GM21526 (cell line): Measurements from ENCODE around the gene KRT82.
"Not testable (repeated sequence)": the region's sequence is repeated elsewhere in the genome, so short reads cannot be mapped to it uniquely, and the experiment has no call there.

ENCODE experiments used
- ATAC-seq: cut with Tn5 transposase; IDR thresholded peaks from one replicate; pipeline ENCODE4 v1.9.1; 2021; ENCODE audit warnings: moderate library complexity; ENCODE audit not compliant: unreplicated experiment, low FRiP score

Gene KRT82

GRCh38 chr12:52405922-52406385 is at the start of gene KRT82:
Gene KRT82 (minus strand): TSS chr12:52406335. CDS start chr12:52406277, 58 bp downstream.
- no peak for ATAC-seq

GRCh38 chr12:52455821-52456220 is 49.7 kb upstream of the KRT82 start:
- no peak for ATAC-seq

- ATAC-seq: no peak
These were observed 48.5 kb upstream of the KRT82 start for GRCh38 chr12:52454411-52455201.

- ATAC-seq: no peak
These were observed 46.0 kb upstream of the KRT82 start, which contains the start of gene KRT6B for GRCh38 chr12:52452101-52452500. Gene KRT6B (minus strand): TSS chr12:52452146. CDS start chr12:52452078, 68 bp downstream.

DNA sequence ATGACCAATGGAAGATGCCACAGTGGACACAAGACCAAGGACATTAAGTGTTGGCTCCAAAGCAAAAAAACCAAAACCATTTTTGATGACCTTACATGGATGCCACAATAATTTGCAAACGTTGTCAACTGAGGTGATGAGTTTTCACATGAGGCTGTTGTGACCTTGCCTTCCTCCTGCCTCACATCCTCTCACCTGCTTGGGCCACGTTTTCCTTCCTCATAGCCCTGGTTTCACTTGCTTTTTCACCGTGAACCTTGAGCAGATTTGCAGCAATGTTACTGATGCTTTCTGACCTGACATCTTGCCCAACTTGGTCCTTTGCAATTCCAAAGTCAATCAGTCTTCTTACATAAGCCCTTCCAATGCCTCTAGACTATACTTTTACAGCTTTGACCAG is 42.1 kb upstream of the KRT82 start:
- no peak for ATAC-seq

- ATAC-seq: not testable (repeated sequence)
These were observed 41.1 kb upstream of the KRT82 start for GRCh38 chr12:52447196-52447595.

DNA sequence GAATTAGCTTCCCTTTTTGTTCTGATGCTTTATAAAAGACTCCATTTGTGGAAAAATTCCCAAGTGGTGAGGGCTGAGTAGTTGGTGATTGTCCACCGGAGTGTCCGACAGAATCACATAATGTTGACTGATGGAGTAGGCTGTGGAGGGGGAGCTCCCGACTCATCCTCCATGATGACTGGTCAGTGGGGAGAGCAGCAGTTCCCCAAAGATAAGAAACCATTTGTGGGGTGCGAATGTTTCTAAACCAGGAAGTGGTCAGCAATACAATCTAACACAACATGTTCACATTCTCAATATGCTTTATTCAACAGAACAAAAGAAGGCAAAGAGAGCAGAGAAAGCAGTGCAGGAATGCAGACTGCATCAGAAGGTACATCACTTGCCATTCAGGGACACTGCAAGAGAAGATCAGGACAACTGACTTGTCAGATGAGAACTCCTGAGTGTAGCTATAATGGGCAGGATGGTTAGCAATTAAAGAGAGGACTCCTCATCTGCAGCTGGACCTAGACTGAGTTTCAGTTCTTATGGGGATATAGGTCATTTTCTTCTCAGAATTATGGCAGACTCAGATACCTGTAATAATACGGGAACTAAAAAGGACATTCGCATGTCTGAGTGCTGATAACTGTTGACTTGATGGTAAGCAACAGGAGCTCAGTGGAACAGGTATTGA is 40.4 kb upstream of the KRT82 start:
- no peak for ATAC-seq

- ATAC-seq: no peak
These were observed 39.7 kb upstream of the KRT82 start for GRCh38 chr12:52445876-52446275.

DNA sequence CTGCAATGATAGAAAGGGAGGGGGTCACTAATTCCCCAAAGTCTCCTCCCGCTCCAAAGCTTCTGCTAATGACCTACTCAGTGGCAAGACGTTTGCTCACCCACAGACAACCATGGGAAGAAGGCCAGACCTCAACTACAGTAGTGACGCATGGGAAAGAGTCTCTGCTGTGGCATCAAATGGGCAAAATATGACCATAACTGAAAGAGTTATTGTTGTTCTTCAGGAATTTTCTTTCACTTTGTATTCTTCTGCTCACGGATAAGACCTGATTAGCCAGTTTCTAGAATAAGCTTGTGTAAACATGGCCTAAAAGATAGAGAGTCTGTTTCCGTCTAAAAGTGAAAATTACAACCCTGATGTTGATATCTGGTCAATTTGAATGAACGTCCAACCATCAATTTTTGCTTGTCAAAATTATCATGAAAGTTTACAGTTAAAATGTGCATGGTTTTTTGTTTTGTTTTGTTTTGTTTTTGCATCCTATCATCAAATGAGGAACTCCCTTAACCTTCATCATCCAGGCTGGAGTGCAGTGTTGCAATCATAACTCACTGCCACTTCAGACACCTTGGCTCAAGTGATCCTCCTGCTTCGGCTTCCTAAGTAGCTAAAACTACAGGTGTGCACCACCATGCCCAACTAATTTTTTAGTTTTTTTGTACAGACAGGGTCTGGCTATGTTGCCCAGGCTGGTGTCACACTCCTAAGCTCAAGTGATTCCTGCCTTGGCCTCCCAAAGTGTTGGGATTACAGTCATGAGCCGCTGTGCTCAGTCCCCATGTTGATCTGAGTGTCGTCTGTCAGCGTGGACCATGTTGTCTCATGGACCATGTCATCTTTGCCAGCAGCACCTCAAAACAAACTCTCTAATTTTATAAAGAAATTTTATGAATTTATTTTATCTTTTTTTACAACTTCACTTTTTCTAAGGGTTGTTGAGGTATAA is 38.8 kb upstream of the KRT82 start:
- ATAC-seq: no peak

- ATAC-seq: no peak
These were observed 37.8 kb upstream of the KRT82 start for GRCh38 chr12:52443966-52444365.

DNA sequence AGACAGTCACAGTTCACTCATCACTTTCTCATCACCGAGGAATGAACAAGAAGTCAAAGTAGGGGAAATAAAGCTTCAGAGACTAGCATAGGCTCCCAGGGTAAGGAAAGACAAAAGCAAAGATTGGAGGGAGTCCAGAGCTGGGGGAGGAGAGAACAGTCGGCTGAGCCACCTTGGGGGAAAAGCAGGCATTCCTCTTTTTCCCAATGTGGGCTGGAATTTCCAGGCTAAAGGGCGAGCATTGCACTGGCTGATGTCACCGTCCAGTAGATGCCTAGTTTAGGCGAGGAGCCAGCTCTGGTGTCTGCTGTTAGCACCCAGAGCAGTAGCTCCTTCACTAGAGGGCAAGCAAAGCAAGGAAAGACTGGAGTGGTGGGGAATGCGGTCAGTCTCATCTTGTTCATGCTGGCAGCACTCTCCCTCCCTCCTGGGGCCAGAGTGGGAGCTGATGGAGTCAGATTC is 36.5 kb upstream of the KRT82 start:
- ATAC-seq: no peak

GRCh38 chr12:52441320-52441911 is 35.3 kb upstream of the KRT82 start:
- ATAC-seq: no peak

GRCh38 chr12:52440821-52441319 is 34.7 kb upstream of the KRT82 start:
- ATAC-seq: no peak

GRCh38 chr12:52439845-52440244 is 33.7 kb upstream of the KRT82 start:
- no peak for ATAC-seq

DNA sequence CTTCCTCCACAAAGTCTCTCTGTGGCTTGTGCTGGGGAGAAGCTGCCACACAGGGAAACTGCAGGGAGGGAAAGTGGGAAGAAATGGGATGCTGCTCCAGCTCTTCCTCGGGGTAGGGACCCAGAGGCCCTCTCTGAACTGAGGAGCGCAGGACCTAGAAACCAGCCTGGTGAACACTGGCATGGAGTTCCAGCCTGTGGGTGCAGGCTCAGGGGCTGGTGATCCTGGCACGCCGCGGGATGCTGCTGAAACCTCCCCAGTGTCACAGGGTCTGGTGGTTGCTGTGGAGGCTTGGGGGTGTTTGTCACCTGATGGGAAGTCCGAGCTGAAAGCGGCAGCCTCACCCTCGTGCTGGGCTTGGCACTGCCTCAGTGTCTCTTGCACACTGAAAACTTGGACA is 33.3 kb upstream of the KRT82 start:
- ATAC-seq: no peak

DNA sequence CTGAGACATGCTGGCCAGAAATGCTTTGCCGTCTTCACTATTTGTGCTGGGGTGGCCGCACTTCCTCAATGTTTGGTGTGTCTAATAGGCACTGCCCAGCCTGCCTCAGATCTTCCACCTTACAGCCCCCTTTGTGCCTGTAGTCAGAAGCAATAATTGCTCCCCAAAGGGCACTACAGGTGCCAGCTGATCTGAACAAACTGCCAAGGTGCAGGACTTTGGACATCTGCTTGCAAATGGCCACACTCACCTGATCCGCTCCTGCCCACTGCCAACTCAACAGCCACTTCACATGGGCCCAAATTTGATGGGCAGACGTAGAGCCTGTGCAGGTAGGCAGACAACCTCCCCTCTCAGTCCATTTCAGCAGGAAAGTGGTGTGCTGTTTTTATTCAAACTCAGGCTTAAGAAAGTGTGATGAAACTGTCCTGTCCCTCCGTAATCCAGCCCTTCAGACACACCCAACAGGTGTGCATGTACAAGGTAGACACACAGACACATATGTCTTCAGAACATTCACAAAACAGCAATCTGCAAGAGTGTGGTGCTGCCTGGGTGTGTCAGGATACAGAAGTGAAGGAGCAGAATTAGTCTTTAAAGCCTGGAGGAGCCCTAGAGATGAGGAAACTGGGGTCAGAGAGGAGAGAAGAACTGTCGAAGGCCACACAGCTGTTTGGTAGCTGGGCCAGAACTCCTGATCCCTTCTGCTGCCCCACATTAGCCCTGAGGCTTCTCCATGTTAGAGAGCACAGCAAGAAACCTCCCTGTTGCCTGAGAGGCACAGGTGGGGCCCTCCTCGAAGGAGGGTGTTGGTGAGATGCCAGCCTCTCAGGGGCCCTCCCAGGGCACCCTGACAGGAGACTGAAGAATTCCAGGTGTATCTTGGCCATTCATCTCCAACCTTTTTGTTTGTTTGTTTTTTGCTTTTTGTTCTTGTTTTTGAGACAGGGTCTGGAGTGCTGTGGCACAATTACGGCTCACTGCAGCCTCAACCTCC is 32.5 kb upstream of the KRT82 start:
- no peak for ATAC-seq

GRCh38 chr12:52437508-52437907 is 31.4 kb upstream of the KRT82 start:
- no peak for ATAC-seq

DNA sequence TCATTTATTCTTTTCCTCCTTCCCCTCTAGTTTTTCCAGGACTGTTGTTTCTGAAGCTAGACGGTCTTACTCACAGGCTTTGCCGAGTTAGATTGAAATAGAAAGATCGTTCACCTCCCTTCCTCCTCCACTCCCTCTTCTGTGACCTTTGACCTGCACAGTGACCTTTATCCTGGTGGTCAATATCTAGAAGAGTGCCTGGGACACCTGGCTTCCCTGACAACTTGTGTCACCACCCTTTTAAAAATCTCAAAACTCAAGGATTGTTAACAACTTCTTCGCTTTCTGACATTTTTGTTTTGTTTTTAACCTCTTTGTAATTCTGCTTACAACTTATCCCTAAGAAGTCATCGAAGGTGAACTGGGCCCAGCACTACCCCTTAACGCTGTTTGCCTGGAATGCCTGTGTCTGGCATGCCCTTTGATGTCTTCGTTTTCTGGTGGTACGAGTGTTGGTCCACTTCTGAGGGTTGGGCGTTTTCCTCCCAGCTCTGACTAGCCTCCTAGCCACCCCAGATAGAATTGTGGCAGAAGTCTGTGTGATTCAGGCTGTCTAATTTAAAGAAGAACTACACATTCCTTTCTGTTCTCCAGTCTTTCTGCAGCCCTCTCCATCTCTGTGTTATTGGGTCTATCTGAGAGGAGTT is 30.8 kb upstream of the KRT82 start:
- ATAC-seq: no peak
